HEK293T (cell line): Measurements from ENCODE around the gene STEAP1B.
"Not testable (repeated sequence)": the region's sequence is repeated elsewhere in the genome, so short reads cannot be mapped to it uniquely, and the experiment has no call there.

ENCODE experiments used
- ARNT ChIP-seq: fragments of 450-650 bp; IDR thresholded peaks from 2 replicates; pipeline ENCODE4 v1.6.1; 2017; ENCODE audit warnings: mild to moderate bottlenecking
- BHLHE40 ChIP-seq: fragments of 450-650 bp; IDR thresholded peaks from 2 replicates; pipeline ENCODE4 v1.6.1; 2016; ENCODE audit warnings: mild to moderate bottlenecking, moderate library complexity, borderline replicate concordance
- CTBP1 ChIP-seq: fragments of 450-650 bp; IDR thresholded peaks from 2 replicates; pipeline ENCODE4 v1.6.1; 2016; ENCODE audit warnings: borderline replicate concordance
- ELF4 ChIP-seq: fragments of 450-650 bp; IDR thresholded peaks from 2 replicates; pipeline ENCODE4 v1.6.1; 2017; ENCODE audit warnings: antibody characterized with exemption
- FOXA1 ChIP-seq: fragments of 450-650 bp; IDR thresholded peaks from 2 replicates; pipeline ENCODE4 v1.6.1; 2016; ENCODE audit warnings: mild to moderate bottlenecking
- FOXK2 ChIP-seq: fragments of 450-650 bp; IDR thresholded peaks from 2 replicates; pipeline ENCODE4 v1.6.1; 2016; ENCODE audit warnings: mild to moderate bottlenecking
- FOXM1 ChIP-seq: fragments of 450-650 bp; IDR thresholded peaks from 2 replicates; pipeline ENCODE4 v1.6.1; 2017; ENCODE audit warnings: mild to moderate bottlenecking, borderline replicate concordance
- L3MBTL2 ChIP-seq: fragments of 450-650 bp; conservative IDR thresholded peaks from 2 replicates; pipeline ENCODE4 v1.6.1; 2016; ENCODE audit warnings: mild to moderate bottlenecking
- NFRKB ChIP-seq: fragments of 450-650 bp; IDR thresholded peaks from 2 replicates; pipeline ENCODE4 v1.6.1; 2016; ENCODE audit warnings: mild to moderate bottlenecking, moderate library complexity
- PKNOX1 ChIP-seq: fragments of 450-650 bp; IDR thresholded peaks from 2 replicates; pipeline ENCODE4 v1.6.1; 2016
- SP1 ChIP-seq: fragments of 450-650 bp; IDR thresholded peaks from 2 replicates; pipeline ENCODE4 v1.6.1; 2017
- SUZ12 ChIP-seq: fragments of 450-650 bp; IDR thresholded peaks from 2 replicates; pipeline ENCODE4 v1.6.1; 2016; ENCODE audit warnings: mild to moderate bottlenecking
- TARDBP ChIP-seq: fragments of 450-650 bp; IDR thresholded peaks from 2 replicates; pipeline ENCODE4 v1.6.1; 2016

- not testable (repeated sequence) for TF ChIP-seq TARDBP, FOXK2, SUZ12, ARNT, ELF4, CTBP1, NFRKB, BHLHE40, SP1, L3MBTL2, PKNOX1, FOXA1, FOXM1
These were observed 2.1 kb upstream of the STEAP1B start for GRCh38 chr7:22502104-22502503.
